Erythroblast (primary cell): ENCODE data around the gene PHC2.
A peak's percentile ranks its signal among the peaks of the same experiment; 100 is the strongest.

Source experiments
- DNase-seq, 2 experiments: peaks; one replicate each; lab custom pipeline; 2025; lab: John Stamatoyannopoulos, UW
- GATA1 ChIP-seq: IDR thresholded peaks from 2 replicates; pipeline ENCODE4 v1.6.1; 2011; ENCODE audit warnings: low read depth, mild to moderate bottlenecking, control low read depth, low read length, moderate library complexity
- POLR2A ChIP-seq: IDR thresholded peaks from 2 replicates; pipeline ENCODE4 v1.6.1; 2011; ENCODE audit warnings: mild to moderate bottlenecking, low read length

Gene PHC2

GRCh38 chr1:33462405-33463164 lies 31.7 kb upstream of the PHC2 start:
- no peak for TF ChIP-seq POLR2A
- TF ChIP-seq GATA1, result no peak
- DNase-seq, result no peak

- no peak for DNase-seq
- TF ChIP-seq GATA1 (no peak), POLR2A (no peak)
These were observed 30.2 kb upstream of the PHC2 start for GRCh38 chr1:33460947-33461629.

- TF ChIP-seq POLR2A (no peak), GATA1 (no peak)
These were observed 29.2 kb upstream of the PHC2 start for GRCh38 chr1:33460144-33460543.

GRCh38 chr1:33459691-33460090 lies 28.8 kb upstream of the PHC2 start:
- no peak for TF ChIP-seq POLR2A
- TF ChIP-seq GATA1, result no peak
- DNase-seq, result no peak

More at GRCh38 chr1:33460144-33460543, 29.2 kb upstream of the PHC2 start:
- no peak for DNase-seq

GRCh38 chr1:33456502-33456886 lies 25.6 kb upstream of the PHC2 start:
- peak; percentile 26 for DNase-seq
- no peak for TF ChIP-seq GATA1
- TF ChIP-seq POLR2A, result no peak

GRCh38 chr1:33455539-33456501 lies 24.9 kb upstream of the PHC2 start:
- TF ChIP-seq POLR2A, result no peak
- no peak for TF ChIP-seq GATA1
- DNase-seq, result peak; percentile 45 to 49

GRCh38 chr1:33454646-33455282 lies 23.9 kb upstream of the PHC2 start:
- TF ChIP-seq GATA1, result no peak
- no peak for TF ChIP-seq POLR2A
- no peak for DNase-seq

- TF ChIP-seq GATA1, result no peak
- no peak for TF ChIP-seq POLR2A
- no peak for DNase-seq
These were observed 15.7 kb upstream of the PHC2 start for GRCh38 chr1:33446590-33446989.

- TF ChIP-seq GATA1 (no peak), POLR2A (no peak)
- no peak for DNase-seq
These were observed 14.2 kb upstream of the PHC2 start for GRCh38 chr1:33445108-33445507.

GRCh38 chr1:33443705-33444180 lies 12.8 kb upstream of the PHC2 start:
- no peak for DNase-seq
- TF ChIP-seq POLR2A (no peak), GATA1 (no peak)

GRCh38 chr1:33443080-33443704 lies 12.3 kb upstream of the PHC2 start:
- DNase-seq, result no peak
- TF ChIP-seq POLR2A (no peak), GATA1 (no peak)

GRCh38 chr1:33442141-33442540 lies 11.2 kb upstream of the PHC2 start:
- no peak for DNase-seq
- TF ChIP-seq GATA1, result no peak
- no peak for TF ChIP-seq POLR2A
